B cell (primary cell): ENCODE results near the gene MTMR10. TPM values are rescaled to one million over a fixed set of nuclear protein-coding genes. Genes with fewer than 3 reads are reported as not detected.

Source experiments
- ATAC-seq: fragments of 200-7000 bp; cut with Tn5 transposase; one replicate; pipeline ENCODE4 v1.10.0; 2021; ENCODE audit warnings: low read depth, mild to moderate bottlenecking, moderate number of reproducible peaks, moderate library complexity
- CTCF ChIA-PET: fragments of 350-600 bp; sonication (Branson Sonifier 250); formaldehyde crosslinking; loops from one replicate; lab custom pipeline; 2021; ENCODE audit warnings: antibody characterized with exemption, inconsistent platforms; lab: Charles Lee
- POLR2A ChIA-PET: fragments of 350-600 bp; sonication (Branson Sonifier 250); formaldehyde crosslinking; loops from one replicate; lab custom pipeline; 2021; ENCODE audit warnings: antibody characterized with exemption; lab: Charles Lee
- DNase-seq: peaks from one replicate; pipeline ENCODE4 v3.0.0; 2013
- H2AFZ ChIP-seq: 2 replicates; pipeline ENCODE4 v1.6.1; 2012; ENCODE audit warnings: mild to moderate bottlenecking, low read depth, low read length; ENCODE audit not compliant: insufficient read depth, poor library complexity, severe bottlenecking
- H3K27ac ChIP-seq, 2 donors: 1 replicate in 1 of 2; 2 replicates in 1 of 2; pipeline ENCODE4 v1.5.1; 2012 to 2013; ENCODE audit warnings: low read length in 2 of 2, mild to moderate bottlenecking in 2 of 2, moderate library complexity in 1 of 2
- H3K27me3 ChIP-seq, 4 experiments: fragments of 200-600 bp in 1 of 4; sonication (generic) in 1 of 4; replicated peaks in 1 of 4; 1 replicate in 2 of 4; 2 replicates in 2 of 4; pipeline versions ENCODE4 v1.6.1 to v1.7.0; 2013 to 2016; ENCODE audit warnings: low read length in 3 of 4, mild to moderate bottlenecking in 2 of 4, mixed read lengths in 1 of 4, moderate library complexity in 1 of 4; ENCODE audit not compliant: insufficient read depth in 4 of 4, control insufficient read depth in 3 of 4; ENCODE audit errors: control extremely low read depth in 1 of 4
- H3K36me3 ChIP-seq, 2 experiments: replicated peaks in 1 of 2; 1 replicate in 1 of 2; 2 replicates in 1 of 2; pipeline versions ENCODE4 v1.6.1 to v1.7.1; 2013; ENCODE audit warnings: low read length in 1 of 2; ENCODE audit not compliant: insufficient read depth in 2 of 2, control insufficient read depth in 1 of 2; ENCODE audit errors: control extremely low read depth in 1 of 2, extremely low read depth in 1 of 2
- H3K4me1 ChIP-seq, 2 donors: fragments of 200-600 bp in 1 of 2; sonication (generic) in 1 of 2; 1 replicate in 1 of 2; 2 replicates in 1 of 2; pipeline versions ENCODE4 v1.5.1 to v1.6.1; 2013 to 2017; ENCODE audit warnings: low read length in 2 of 2; ENCODE audit not compliant: control insufficient read depth in 2 of 2, insufficient read depth in 2 of 2
- H3K4me2 ChIP-seq: replicated peaks from 2 replicates; pipeline ENCODE3; 2012; ENCODE audit warnings: mild to moderate bottlenecking, low read depth, low read length; ENCODE audit not compliant: poor library complexity, severe bottlenecking
- H3K4me3 ChIP-seq, 5 experiments: fragments of 200-600 bp in 1 of 5; sonication (generic) in 1 of 5; 1 replicate in 3 of 5; 2 replicates in 2 of 5; pipeline versions ENCODE4 v1.5.1 to v1.7.0; 2011 to 2016; ENCODE audit warnings: low read length in 4 of 5, mild to moderate bottlenecking in 4 of 5, low read depth in 2 of 5, control low read depth in 1 of 5, moderate library complexity in 1 of 5; ENCODE audit not compliant: insufficient read depth in 1 of 5; ENCODE audit errors: control extremely low read depth in 1 of 5, extremely low read depth in 1 of 5
- H3K79me2 ChIP-seq: fragments of 200-600 bp; sonication (generic); one replicate; pipeline ENCODE4 v1.6.0; 2016; ENCODE audit warnings: low read length; ENCODE audit not compliant: control insufficient read depth, insufficient read depth
- H3K9ac ChIP-seq: fragments of 200-600 bp; sonication (generic); 2 replicates; pipeline ENCODE4 v1.6.1; 2017; ENCODE audit warnings: mild to moderate bottlenecking, low read length, moderate library complexity
- H3K9me3 ChIP-seq, 3 donors: one replicate each; pipeline versions ENCODE4 v1.6.1 to v1.7.1; 2013; ENCODE audit warnings: low read length in 2 of 3; ENCODE audit not compliant: control insufficient read depth in 2 of 3, insufficient read depth in 1 of 3; ENCODE audit errors: control extremely low read depth in 1 of 3
- H4K20me1 ChIP-seq: 2 replicates; pipeline ENCODE4 v1.6.0; 2012; ENCODE audit warnings: mild to moderate bottlenecking, low read length; ENCODE audit not compliant: insufficient read depth, control insufficient read depth, poor library complexity, severe bottlenecking
- H3K27ac Mint-ChIP-seq: one replicate; pipeline ENCODE4 v1.8.0; 2021; ENCODE audit warnings: mixed read lengths
- H3K27me3 Mint-ChIP-seq: one replicate; pipeline ENCODE4 v1.8.0; 2021; ENCODE audit warnings: mixed read lengths
- H3K4me1 Mint-ChIP-seq: one replicate; pipeline ENCODE4 v1.8.0; 2021; ENCODE audit warnings: mixed read lengths
- H3K4me3 Mint-ChIP-seq: one replicate; pipeline ENCODE4 v1.8.0; 2021; ENCODE audit warnings: mixed read lengths
- H3K9me3 Mint-ChIP-seq: one replicate; pipeline ENCODE4 v1.8.0; 2022; ENCODE audit warnings: mixed read lengths; ENCODE audit not compliant: insufficient read depth
- EZH2 ChIP-seq: IDR thresholded peaks from 2 replicates; pipeline ENCODE4 v1.6.1; 2012; ENCODE audit warnings: borderline replicate concordance, low read depth, mild to moderate bottlenecking, moderate library complexity, low read length; ENCODE audit not compliant: insufficient read depth, poor library complexity, severe bottlenecking
- WGBS: methylation state at CpG from one replicate; pipeline ENCODE4 v1.1.5; 2013; ENCODE audit warnings: missing lambda C conversion rate; ENCODE audit not compliant: insufficient coverage; 5-methylcytosine and 5-hydroxymethylcytosine counted together
- intact Hi-C: fragments of 100-400 bp; cut with micrococcal nuclease; formaldehyde crosslinking; loops from one replicate; pipeline ENCODE4 v1.10.0; 2022
- polyA plus RNA-seq: library from polyadenylated mRNA; depleted of rRNA; stranded (reverse); fragments of >200 nt; gene quantifications from 2 replicates; pipeline ENCODE4 v1.2.3, GENCODE V29; 2012
- total RNA-seq, 2 donors: library from RNA; stranded (reverse); fragments of 120-200 nt in 1 of 2; gene quantifications; 1 replicate in 1 of 2; 2 replicates in 1 of 2; pipeline versions ENCODE4 v1.2.3 to v1.2.4, GENCODE V29; 2013 to 2022
- TF ChIP-seq, protein P1 (sequence below): fragments of 200-600 bp; IDR thresholded peaks from one replicate; pipeline ENCODE4 v1.8.0; 2022; ENCODE audit warnings: antibody characterized with exemption, mild to moderate bottlenecking

MTMR10 gene
- total and polyA plus RNA-seq, 2 donors (not counting 1 experiment from before 2014, with no cell fraction given), result 27.9 to 50.2 TPM

DNA sequence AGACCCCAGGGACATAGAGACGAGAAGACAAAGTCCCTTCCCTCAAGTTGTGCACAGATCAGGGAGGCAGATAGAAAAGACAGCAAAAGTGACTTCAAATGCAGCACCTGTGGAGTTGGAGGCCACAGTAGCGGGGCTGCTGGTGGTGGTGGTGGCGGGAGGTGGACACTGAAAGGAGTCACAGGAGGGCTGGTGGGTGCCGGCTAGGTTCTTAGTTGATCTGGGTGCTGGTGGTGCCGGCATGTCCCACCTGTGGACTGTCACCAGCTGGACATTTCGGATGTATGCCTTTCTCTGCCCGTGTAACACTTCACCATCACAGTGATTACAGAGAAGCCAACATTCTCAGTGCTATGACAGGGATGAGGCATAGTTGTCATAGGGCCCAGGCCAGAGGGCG is 49.2 kb upstream of the MTMR10 start:
- H3K4me1 Mint-ChIP-seq, result peaks cover 12% of the 10 kb centered on the region
- Histone ChIP-seq H3K4me2 (no peak overlapping the region), H2AFZ (no peak overlapping the region), H3K27me3 (no peaks in the 10 kb centered on the region), H3K9ac (no peak overlapping the region), H3K27ac (no peak overlapping the region), H3K36me3 (no peaks in the 10 kb centered on the region), H3K4me3 (no peak overlapping the region), H3K4me1 (no peaks in the 10 kb centered on the region), H4K20me1 (no peaks in the 10 kb centered on the region), H3K79me2 (no peaks in the 10 kb centered on the region), H3K9me3 (no peaks in the 10 kb centered on the region)
- intact Hi-C loops, result no loop called here
- WGBS, result 97% methylated on average over 4 of the region's 8 CpGs
- no peaks in the 10 kb centered on the region for H3K27me3 Mint-ChIP-seq
- TF ChIP-seq, protein P1, sequence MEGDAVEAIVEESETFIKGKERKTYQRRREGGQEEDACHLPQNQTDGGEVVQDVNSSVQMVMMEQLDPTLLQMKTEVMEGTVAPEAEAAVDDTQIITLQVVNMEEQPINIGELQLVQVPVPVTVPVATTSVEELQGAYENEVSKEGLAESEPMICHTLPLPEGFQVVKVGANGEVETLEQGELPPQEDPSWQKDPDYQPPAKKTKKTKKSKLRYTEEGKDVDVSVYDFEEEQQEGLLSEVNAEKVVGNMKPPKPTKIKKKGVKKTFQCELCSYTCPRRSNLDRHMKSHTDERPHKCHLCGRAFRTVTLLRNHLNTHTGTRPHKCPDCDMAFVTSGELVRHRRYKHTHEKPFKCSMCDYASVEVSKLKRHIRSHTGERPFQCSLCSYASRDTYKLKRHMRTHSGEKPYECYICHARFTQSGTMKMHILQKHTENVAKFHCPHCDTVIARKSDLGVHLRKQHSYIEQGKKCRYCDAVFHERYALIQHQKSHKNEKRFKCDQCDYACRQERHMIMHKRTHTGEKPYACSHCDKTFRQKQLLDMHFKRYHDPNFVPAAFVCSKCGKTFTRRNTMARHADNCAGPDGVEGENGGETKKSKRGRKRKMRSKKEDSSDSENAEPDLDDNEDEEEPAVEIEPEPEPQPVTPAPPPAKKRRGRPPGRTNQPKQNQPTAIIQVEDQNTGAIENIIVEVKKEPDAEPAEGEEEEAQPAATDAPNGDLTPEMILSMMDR, result no peak
- TF ChIP-seq EZH2, result no peak
- H3K9me3 Mint-ChIP-seq, result no peaks in the 10 kb centered on the region
- H3K27ac Mint-ChIP-seq, result no peak overlapping the region
- ChIA-PET POLR2A (interaction anchor here (0.8 kb wide), 1 partner anchor 10 kb away, joined by 3 read pairs; no protein-coding TSS in a partner anchor), CTCF (interaction anchor here (0.7 kb wide), 1 partner anchor 213 kb away, joined by 3 read pairs; no protein-coding TSS in a partner anchor)
- no peak for DNase-seq
- no peak for ATAC-seq
- no peak overlapping the region for H3K4me3 Mint-ChIP-seq

DNA sequence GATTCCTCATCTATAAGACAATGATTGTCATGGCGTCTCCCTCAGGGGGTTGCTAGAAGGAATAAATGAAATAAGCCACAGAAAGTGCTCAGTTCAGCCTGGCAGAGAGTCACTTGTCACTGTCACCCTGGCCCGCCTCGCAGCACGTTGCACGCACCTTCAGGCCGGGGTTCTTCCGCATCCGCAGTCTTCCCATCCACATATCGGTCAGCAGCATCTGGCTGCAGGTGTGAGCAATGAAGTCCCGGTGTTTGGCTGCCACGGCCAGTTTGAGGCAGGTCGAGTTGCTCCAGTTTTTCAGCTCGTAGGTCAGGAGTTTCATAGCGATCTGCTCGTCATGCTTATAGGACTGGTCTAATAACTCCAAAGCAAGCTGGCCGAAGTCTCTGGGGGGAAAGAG is 48.5 kb upstream of the MTMR10 start:
- H3K27ac Mint-ChIP-seq, result no peak overlapping the region
- H3K4me2 ChIP-seq, result no peak overlapping the region
- H3K4me1 ChIP-seq, result no peaks in the 10 kb centered on the region
- intact Hi-C loops, result no loop called here
- DNase-seq (no peak), ATAC-seq (no peak)
- H3K27me3 Mint-ChIP-seq, result no peaks in the 10 kb centered on the region
- no peaks in the 10 kb centered on the region for H3K9me3 Mint-ChIP-seq
- WGBS, result 100% methylated on average over 16 of the region's 16 CpGs
- H3K79me2 ChIP-seq, result no peaks in the 10 kb centered on the region
- TF ChIP-seq, protein P1, result no peak
- no peak for TF ChIP-seq EZH2
- no peaks in the 10 kb centered on the region for H4K20me1 ChIP-seq
- H3K4me3 Mint-ChIP-seq, result no peak overlapping the region
- H2AFZ ChIP-seq, result no peak overlapping the region
- H3K27ac ChIP-seq, result no peak overlapping the region
- no peak overlapping the region for H3K4me3 ChIP-seq
- no peaks in the 10 kb centered on the region for H3K9me3 ChIP-seq
- H3K4me1 Mint-ChIP-seq, result peaks cover 15% of the 10 kb centered on the region
- no peaks in the 10 kb centered on the region for H3K27me3 ChIP-seq
- ChIA-PET CTCF (interaction anchor here (0.7 to 1.0 kb wide), 2 partner anchors 74 to 214 kb away, joined by 3 read pairs; no protein-coding TSS in a partner anchor), POLR2A (interaction anchor here (0.8 kb wide), 1 partner anchor 10 kb away, joined by 3 read pairs; no protein-coding TSS in a partner anchor)
- H3K36me3 ChIP-seq, result no peaks in the 10 kb centered on the region
- no peak overlapping the region for H3K9ac ChIP-seq
